OCI-LY7 (cell line): Measurements from ENCODE around the gene LPP. TPM values are rescaled to one million over a fixed set of nuclear protein-coding genes. Genes with fewer than 3 reads are reported as not detected.

Experiments used
- BruUV-seq: library from RNA; stranded (reverse); fragments of 400-500 nt; replicated peaks from 2 replicates; lab custom pipeline; 2021; lab: Mats Ljungman, UMichigan
- CTCF ChIA-PET: fragments of 300-600 bp; sonication (Branson Sonifier 250); formaldehyde crosslinking; loops from one replicate; lab custom pipeline; 2022; ENCODE audit warnings: antibody characterized with exemption; ENCODE audit not compliant: unreplicated experiment; lab: Charles Lee
- POLR2A ChIA-PET: fragments of 300-600 bp; sonication (Branson Sonifier 250); formaldehyde crosslinking; loops from one replicate; lab custom pipeline; 2022; ENCODE audit warnings: antibody characterized with exemption; lab: Charles Lee
- DNase-seq: peaks from one replicate; pipeline ENCODE4 v3.0.0-alpha.2; 2015; ENCODE audit warnings: low spot score
- H2AFZ ChIP-seq: fragments of 200-600 bp; sonication (generic), shearing (Covaris generic); 2 replicates; pipeline ENCODE4 v1.6.1; 2014; ENCODE audit warnings: mild to moderate bottlenecking, antibody characterized with exemption, low read length, moderate library complexity
- H3K27ac ChIP-seq: fragments of 200-600 bp; sonication (generic); 2 replicates; pipeline ENCODE4 v1.5.1; 2014; ENCODE audit warnings: mixed run types, low read depth, mild to moderate bottlenecking, moderate library complexity, low read length, inconsistent platforms; ENCODE audit not compliant: poor library complexity, severe bottlenecking
- H3K36me3 ChIP-seq: fragments of 200-600 bp; sonication (generic); 2 replicates; pipeline ENCODE4 v1.6.1; 2014; ENCODE audit warnings: mild to moderate bottlenecking, antibody characterized with exemption, low read length, moderate library complexity, mixed read lengths; ENCODE audit not compliant: insufficient read depth
- H3K4me1 ChIP-seq: fragments of 200-600 bp; sonication (generic); 2 replicates; pipeline ENCODE4 v1.5.1; 2014; ENCODE audit warnings: mild to moderate bottlenecking, low read length; ENCODE audit not compliant: insufficient read depth, poor library complexity, severe bottlenecking
- H3K4me2 ChIP-seq: fragments of 200-600 bp; sonication (generic); 2 replicates; pipeline ENCODE4 v1.6.1; 2014; ENCODE audit warnings: mild to moderate bottlenecking, low read length
- H3K4me3 ChIP-seq: fragments of 200-600 bp; sonication (generic); 2 replicates; pipeline ENCODE4 v1.5.1; 2014; ENCODE audit warnings: mild to moderate bottlenecking, low read depth, low read length; ENCODE audit not compliant: poor library complexity, severe bottlenecking
- H3K79me2 ChIP-seq: fragments of 200-600 bp; sonication (generic); 2 replicates; pipeline ENCODE4 v1.6.1; 2016; ENCODE audit warnings: low read depth, mild to moderate bottlenecking, low read length, moderate library complexity, mixed read lengths; ENCODE audit not compliant: insufficient read depth
- H3K9me2 ChIP-seq: fragments of 200-600 bp; sonication (generic); 2 replicates; pipeline ENCODE4 v1.6.1; 2016; ENCODE audit warnings: mild to moderate bottlenecking, low read length, mixed read lengths; ENCODE audit not compliant: insufficient read depth
- H3K9me3 ChIP-seq: fragments of 200-600 bp; sonication (generic); 2 replicates; pipeline ENCODE4 v1.6.1; 2014; ENCODE audit warnings: mild to moderate bottlenecking, mixed run types, low read length, mixed read lengths
- H4K20me1 ChIP-seq: fragments of 200-600 bp; sonication (generic); 2 replicates; pipeline ENCODE4 v1.6.1; 2014; ENCODE audit warnings: mild to moderate bottlenecking, antibody characterized with exemption, low read length, moderate library complexity, mixed read lengths; ENCODE audit not compliant: insufficient read depth
- EZH2phosphoT487 ChIP-seq: fragments of 200-600 bp; sonication (generic); IDR thresholded peaks from 2 replicates; pipeline ENCODE4 v1.6.1; 2018; ENCODE audit warnings: low read depth, borderline replicate concordance, mild to moderate bottlenecking, mixed run types, antibody characterized with exemption, low read length, moderate library complexity, mixed read lengths
- intact Hi-C: fragments of 100-400 bp; cut with micrococcal nuclease; formaldehyde crosslinking; loops from one replicate; pipeline ENCODE4 v1.10.0; 2022; ENCODE audit not compliant: unreplicated experiment
- total RNA-seq, 2 experiments: library from RNA; depleted of rRNA in 1 of 2; stranded (reverse); fragments of >200 nt in 1 of 2; shearing (Covaris generic) in 1 of 2; gene quantifications; 2 replicates each; pipeline ENCODE4 v1.2.3, GENCODE V29; 2014 to 2022
- TF ChIP-seq, protein P1 (sequence below): fragments of 200-600 bp; sonication (generic); conservative IDR thresholded peaks from 2 replicates; pipeline ENCODE4 v1.5.1; 2014; ENCODE audit warnings: mild to moderate bottlenecking, antibody characterized with exemption, low read length, moderate library complexity, mixed read lengths

The LPP gene
- total RNA-seq, 2 experiments from 2014 or later: 10.9 to 119 TPM

GRCh38 chr3:188316723-188317070, 162.7 kb downstream of the LPP start:
- BruUV-seq: no TSS peak
- Histone ChIP-seq H3K9me2 (no peaks in the 10 kb centered on the region), H2AFZ (0 out of 2 replicates have a peak overlapping the region, but pooled peaks have one; percentile 20), H3K9me3 (no peaks in the 10 kb centered on the region), H3K4me3 (no peak overlapping the region), H3K79me2 (no peaks in the 10 kb centered on the region), H4K20me1 (no peaks in the 10 kb centered on the region), H3K36me3 (no peaks in the 10 kb centered on the region), H3K4me2 (no peak overlapping the region), H3K27ac (no peak overlapping the region), H3K4me1 (peaks cover 4% of the 10 kb centered on the region)
- DNase-seq: no peak
- TF ChIP-seq EZH2phosphoT487: no peak
- TF ChIP-seq, protein P1, sequence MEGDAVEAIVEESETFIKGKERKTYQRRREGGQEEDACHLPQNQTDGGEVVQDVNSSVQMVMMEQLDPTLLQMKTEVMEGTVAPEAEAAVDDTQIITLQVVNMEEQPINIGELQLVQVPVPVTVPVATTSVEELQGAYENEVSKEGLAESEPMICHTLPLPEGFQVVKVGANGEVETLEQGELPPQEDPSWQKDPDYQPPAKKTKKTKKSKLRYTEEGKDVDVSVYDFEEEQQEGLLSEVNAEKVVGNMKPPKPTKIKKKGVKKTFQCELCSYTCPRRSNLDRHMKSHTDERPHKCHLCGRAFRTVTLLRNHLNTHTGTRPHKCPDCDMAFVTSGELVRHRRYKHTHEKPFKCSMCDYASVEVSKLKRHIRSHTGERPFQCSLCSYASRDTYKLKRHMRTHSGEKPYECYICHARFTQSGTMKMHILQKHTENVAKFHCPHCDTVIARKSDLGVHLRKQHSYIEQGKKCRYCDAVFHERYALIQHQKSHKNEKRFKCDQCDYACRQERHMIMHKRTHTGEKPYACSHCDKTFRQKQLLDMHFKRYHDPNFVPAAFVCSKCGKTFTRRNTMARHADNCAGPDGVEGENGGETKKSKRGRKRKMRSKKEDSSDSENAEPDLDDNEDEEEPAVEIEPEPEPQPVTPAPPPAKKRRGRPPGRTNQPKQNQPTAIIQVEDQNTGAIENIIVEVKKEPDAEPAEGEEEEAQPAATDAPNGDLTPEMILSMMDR: no peak
- ChIA-PET CTCF (no interaction called here), POLR2A (interaction anchor here (0.7 kb wide), 1 partner anchor 9 kb away, joined by 4 read pairs; no protein-coding TSS in a partner anchor)
- intact Hi-C loops: no loop called here

DNA sequence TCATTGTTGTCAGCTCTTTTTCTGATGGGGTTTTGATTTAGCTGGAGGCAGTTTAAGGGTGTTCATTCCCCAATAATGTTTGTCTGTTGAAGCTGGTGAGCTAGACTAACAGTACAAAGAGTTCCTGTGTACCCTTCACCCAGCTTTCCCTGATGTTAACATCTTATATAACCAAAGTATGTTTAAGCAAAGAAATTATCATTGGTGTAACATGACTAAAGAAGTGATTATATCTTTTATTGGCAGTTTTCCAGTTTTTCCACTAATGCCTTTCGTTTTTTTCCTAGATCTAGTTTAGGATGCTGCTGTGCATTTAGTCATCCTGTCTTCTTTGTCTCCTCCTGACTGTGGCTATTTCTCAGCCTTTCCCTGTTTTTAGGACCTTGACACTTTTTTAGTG, 165.6 kb downstream of the LPP start:
- Histone ChIP-seq H3K27ac (no peak overlapping the region), H4K20me1 (no peaks in the 10 kb centered on the region), H3K4me2 (no peak overlapping the region), H3K9me3 (no peaks in the 10 kb centered on the region), H2AFZ (no peak overlapping the region), H3K9me2 (no peaks in the 10 kb centered on the region), H3K4me1 (peaks cover 4% of the 10 kb centered on the region), H3K4me3 (no peak overlapping the region), H3K36me3 (no peaks in the 10 kb centered on the region), H3K79me2 (no peaks in the 10 kb centered on the region)
- intact Hi-C loops: no loop called here
- no peak for DNase-seq
- ChIA-PET CTCF (no interaction called here), POLR2A (no interaction called here)
- TF ChIP-seq, protein P1: no peak
- no peak for TF ChIP-seq EZH2phosphoT487
- BruUV-seq: no TSS peak

- ChIA-PET CTCF (no interaction called here), POLR2A (no interaction called here)
- no peaks in the 10 kb centered on the region for H3K9me2 ChIP-seq
- H3K4me1 ChIP-seq: peaks cover 4% of the 10 kb centered on the region
- no peaks in the 10 kb centered on the region for H3K9me3 ChIP-seq
- H3K79me2 ChIP-seq: no peaks in the 10 kb centered on the region
- H3K36me3 ChIP-seq: no peaks in the 10 kb centered on the region; the same call in 1 of the 2 replicates
- H3K4me2 ChIP-seq: no peak overlapping the region
- no peak overlapping the region for H2AFZ ChIP-seq
- intact Hi-C loops: no loop called here
- no peak overlapping the region for H3K27ac ChIP-seq
- no peak for TF ChIP-seq EZH2phosphoT487
- TF ChIP-seq, protein P1: no peak
- no peak for DNase-seq
- no TSS peak for BruUV-seq
- H3K4me3 ChIP-seq: no peak overlapping the region
- no peaks in the 10 kb centered on the region for H4K20me1 ChIP-seq
Measured at GRCh38 chr3:188320757-188321156, 166.8 kb downstream of the LPP start.
